GM12892 (cell line): ENCODE results near the gene OPCML.

ENCODE experiments used
- POLR2A ChIP-seq: IDR thresholded peaks from 2 replicates; pipeline ENCODE4 v1.6.1; 2011; ENCODE audit warnings: low read depth, low read length, control low read depth
- POLR2AphosphoS5 ChIP-seq: IDR thresholded peaks from 2 replicates; pipeline ENCODE4 v1.6.1; 2011; ENCODE audit warnings: low read depth, low read length, control low read depth
- TAF1 ChIP-seq: IDR thresholded peaks from 2 replicates; pipeline ENCODE4 v1.6.1; 2011; ENCODE audit warnings: low read depth, mild to moderate bottlenecking, control low read depth, low read length, borderline replicate concordance

DNA sequence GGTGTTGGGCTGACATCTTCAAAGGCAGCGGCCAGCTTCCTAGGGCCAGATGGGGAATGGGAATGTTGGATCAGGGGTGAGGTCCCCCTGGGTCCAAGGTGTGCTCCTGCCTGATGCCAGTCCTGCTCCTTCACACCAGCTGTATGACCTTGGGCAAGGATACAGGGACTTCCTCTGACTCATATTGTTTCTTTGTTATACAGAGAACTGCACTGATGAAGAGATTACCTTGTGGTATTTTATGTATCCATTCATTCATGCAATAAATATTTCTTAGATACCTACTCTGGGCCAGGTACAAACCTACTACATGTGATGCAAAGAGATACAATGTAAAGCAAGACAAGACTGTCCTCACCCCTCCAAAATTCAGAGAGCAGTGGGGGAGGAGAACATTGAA, 3.9 kb upstream of the OPCML start:
- no peak for TF ChIP-seq POLR2A
- no peak for TF ChIP-seq POLR2AphosphoS5
- no peak for TF ChIP-seq TAF1
